NCI-H2107 treated with DMSO at 0.1 percent for 48 hours (cell line): ENCODE measurements around the gene CEP170B.
"Not testable (repeated sequence)": the region's sequence is repeated elsewhere in the genome, so short reads cannot be mapped to it uniquely, and the experiment has no call there.

Experiments
- DNase-seq: peaks from one replicate; lab custom pipeline; 2025; ENCODE audit not compliant: unreplicated experiment; lab: John Stamatoyannopoulos, UW

The CEP170B gene

DNA sequence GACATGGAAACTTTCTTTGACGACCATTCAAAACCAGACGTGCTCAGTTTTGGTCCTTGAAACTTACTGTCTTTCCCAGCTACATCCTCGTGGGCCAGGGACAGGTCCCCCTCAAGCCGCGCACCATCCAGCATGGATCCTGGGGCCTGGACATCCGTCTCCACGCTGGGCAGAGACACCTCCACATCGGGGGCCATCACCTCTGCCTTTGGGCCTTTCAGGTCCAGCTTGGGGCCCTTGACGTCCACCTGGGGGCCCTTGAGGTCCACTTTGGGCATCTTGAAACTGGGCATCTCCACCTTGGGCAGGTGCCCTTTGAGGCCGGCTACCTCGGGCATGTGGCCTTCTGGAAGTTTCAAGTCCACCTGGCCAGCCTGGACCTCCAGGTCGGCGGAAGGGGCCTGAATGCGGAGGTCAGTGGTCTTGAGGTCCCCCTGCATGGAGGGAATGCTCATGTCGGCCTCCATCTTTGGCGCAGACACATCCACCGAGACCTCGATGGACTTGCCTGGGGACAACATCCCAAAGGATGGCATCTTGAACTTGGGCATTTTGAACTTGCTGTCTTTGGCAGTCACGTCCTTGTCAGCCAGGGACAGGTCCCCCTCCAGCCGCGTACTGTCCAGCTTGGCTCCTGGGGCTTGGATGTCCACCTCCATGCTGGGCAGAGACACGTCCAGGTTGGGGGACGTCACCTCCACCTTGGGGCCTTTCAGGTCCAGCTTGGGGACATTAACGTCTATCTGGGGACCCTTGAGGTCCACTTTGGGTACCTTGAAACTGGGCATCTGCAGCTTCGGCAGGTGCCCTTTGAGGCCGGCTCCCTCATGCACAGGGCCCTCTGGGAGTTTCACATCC lies 76.7 kb downstream of the CEP170B start:
- DNase-seq = no peak

DNA sequence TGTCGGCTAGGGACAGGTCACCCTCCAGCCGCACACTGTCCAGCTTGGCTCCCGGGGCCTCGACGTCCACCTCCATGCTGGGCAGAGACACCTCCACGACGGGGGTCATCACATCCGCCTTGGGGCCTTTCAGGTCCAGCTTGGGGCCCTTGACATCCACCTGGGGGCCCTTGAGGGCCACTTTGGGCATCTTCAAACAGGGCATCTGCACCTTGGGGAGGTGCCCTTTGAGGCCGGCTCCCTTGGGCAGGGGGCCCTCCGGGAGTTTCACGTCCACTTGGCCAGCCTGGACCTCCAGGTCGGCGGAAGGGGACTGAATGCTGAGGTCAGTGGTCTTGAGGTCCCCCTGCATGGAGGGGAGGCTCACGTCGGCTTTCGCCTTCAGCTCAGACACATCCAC lies 77.5 kb downstream of the CEP170B start:
- DNase-seq = no peak

DNA sequence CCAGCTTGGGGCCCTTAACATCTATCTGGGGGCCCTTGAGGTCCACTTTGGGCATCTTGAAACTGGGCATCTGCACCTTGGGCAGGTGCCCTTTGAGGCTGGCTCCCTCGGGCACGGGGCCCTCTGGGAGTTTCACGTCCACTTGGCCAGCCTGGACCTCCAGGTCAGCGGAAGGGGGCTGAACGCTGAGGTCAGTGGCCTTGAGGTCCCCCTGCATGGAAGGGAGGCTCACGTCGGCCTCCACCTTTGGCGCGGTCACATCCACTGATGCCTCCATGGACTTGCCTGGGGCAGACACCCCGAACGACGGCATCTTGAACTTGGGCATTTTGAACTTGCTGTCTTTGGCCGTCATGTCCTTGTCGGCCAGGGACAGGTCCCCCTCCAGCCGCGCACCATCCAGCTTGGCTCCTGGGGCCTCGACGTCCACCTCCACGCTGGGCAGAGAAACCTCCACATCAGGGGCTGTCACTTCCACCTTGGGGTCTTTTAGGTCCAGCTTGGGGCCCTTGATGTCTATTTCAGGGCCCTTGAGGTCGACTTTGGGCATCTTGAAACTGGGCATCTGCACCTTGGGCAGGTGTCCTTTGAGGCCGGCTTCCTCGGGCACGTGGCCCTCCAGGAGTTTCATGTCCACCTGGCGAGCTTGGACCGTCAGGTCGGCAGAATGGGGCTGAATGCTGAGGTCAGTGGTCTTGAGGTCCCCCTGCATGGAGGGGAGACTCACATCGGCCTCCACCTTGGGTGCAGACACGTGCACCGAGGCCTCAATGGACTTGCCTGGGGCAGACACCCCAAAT lies 78.3 kb downstream of the CEP170B start:
- DNase-seq = not testable (repeated sequence)

DNA sequence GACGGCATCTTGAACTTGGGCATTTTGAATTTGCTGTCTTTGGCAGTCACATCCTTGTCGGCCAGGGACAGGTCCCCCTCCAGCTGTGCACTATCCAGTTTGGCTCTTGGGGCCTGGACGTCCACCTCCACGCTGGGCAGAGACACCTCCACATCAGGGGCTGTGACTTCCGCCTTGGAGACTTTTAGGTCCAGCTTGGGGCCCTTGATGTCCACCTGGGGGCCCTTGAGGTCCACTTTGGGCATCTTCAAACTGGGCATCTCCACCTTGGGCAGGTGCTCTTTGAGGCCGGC lies 78.9 kb downstream of the CEP170B start:
- DNase-seq = not testable (repeated sequence)

DNA sequence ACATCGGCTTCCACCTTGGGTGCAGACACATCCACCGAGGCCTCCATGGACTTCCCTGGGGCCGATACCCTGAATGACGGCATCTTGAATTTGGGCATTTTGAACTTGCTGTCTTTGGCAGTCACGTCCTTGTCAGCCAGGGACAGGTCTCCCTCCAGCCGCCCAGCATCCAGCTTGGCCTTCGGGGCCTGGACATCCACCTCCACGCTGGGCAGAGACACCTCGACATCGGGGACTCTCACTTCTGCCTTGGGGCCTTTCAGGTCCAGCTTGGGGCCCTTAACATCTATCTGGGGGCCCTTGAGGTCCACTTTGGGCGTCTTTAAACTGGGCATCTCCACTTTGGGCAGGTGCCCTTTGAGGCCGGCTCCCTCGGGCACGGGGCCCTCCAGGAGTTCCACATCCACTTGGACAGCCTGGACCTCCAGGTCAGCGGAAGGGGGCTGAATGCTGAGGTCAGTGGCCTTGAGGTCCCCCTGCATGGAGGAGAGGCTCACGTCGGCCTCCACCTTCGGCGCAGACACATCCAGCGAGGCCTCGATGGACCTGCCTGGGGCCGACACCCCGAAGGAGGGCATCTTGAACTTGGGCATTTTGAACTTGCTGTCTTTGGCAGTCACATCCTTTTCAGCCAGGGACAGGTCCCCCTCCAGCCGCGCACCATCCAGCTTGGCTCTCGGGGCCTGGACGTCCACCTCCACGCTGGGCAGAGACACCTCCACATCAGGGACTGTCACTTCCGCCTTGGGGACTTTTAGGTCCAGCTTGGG lies 79.6 kb downstream of the CEP170B start:
- DNase-seq = not testable (repeated sequence)

DNA sequence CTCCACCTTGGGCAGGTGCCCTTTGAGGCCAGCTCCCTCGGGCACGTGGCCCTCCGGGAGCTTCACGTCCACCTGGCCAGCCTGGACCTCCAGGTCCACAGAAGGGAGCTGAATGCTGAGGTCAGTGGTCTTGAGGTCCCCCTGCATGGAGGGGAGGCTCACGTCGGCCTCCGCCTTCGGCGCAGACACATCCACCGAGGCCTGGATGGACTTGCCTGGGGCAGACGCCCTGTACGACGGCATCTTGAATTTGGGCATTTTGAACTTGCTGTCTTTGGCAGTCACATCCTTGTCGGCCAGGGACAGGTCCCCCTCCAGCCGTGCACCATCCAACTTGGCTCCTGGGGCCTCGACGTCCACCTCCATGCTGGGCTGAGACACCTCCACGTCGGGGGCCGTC lies 80.2 kb downstream of the CEP170B start:
- DNase-seq = not testable (repeated sequence)
